Measurements from ENCODE around the gene ZNF664.
A peak's percentile ranks its signal among the peaks of the same experiment; 100 is the strongest.

The ZNF664 gene

DNA sequence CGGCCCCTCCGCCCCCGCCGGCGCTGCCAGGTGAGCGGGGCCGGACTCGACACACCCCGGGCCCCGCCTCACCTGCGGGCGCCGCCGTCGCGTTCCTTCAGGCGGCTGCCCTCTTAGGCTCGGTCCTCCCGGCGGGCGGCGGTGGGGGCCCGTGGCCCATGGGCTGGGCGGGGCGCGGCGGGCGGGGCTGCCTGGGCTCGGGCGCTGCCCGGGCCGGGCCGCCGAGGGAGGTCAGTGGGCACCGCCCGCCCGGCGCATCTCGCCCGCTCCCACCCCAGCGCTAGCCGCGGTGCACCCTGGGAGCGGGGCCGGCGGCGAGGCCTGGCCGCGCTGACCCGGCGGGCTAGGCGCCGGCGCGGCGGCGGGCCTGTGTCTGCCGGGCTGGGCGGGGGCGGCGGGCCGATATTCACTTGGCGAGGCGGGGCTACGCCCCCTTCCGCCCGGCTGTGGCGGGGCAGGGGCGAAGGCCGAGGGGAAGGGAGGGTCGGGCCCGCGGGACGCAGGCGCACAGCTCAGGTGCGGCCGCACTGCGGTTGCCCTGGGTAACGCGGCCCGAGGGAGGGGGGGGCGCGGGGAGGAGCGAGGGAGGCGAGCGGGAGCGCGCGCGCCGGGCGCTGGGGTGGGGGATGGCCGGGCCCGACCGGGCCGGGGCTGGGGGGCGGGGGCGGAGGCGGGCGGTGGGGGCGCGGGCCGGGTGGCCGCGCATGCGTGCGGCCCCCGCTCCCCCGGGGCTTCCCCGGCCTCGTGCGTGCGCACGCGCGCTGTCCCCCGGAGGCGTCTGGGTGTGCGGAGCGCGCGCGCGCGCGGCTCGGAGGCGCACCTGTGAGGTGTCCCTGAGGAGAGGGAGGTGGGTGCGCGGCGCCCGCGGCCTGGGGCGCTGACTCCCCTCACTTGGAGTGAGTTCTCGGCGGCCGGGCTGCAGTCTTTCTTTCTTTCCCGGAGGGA lies at the start of gene ZNF664, which contains the start of gene CCDC92:
Gene ZNF664, plus strand, starts transcription at position 759 of the 945 bp plus-strand sequence. CDS start 38,930 bp downstream, outside the sequence.
Gene CCDC92, minus strand, starts transcription at position 375 of the 945 bp plus-strand sequence. CDS start 28,526 bp downstream, outside the sequence.
- DNase-seq (ENCODE audit: low spot score): peak; percentile 84

DNA sequence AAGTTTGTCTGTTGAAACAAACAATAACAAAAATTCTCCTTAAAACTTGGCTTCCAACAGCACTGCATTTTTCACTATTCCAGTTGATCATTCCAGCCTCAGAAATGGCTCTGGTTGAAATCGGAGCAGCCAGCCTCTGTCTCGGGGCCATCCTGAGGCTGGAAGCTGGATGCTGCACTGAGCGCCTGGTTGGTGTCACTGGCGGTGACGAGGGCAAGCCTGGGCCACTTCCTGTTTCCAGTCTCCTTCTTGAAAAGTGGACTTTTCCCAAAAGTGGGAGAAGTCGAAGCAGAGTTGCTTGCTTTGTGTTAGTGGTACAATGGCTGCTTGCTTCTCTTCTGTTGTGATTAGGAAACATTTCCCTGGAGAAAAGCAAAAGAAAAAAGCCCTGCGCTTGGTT lies 49.1 kb upstream of the ZNF664 start:
- no peak for DNase-seq (ENCODE audit: low spot score)

DNA sequence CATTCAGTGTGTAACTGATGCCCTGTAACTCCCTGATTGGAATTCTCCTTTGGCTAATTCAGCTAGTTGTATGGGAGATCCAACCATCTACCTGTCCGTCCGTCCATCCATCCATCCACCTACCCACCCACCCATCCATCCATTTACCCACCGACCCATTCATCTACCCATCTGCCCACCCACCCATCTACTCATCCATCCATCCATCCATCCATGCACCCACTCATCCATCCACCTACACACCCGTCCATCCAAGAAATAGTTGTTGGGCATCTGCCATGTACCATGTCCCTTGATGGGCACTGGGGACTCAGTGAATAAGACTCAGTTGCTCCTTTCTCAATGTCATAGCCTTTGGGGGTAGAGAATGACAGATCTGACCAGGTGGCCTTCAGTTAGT lies 48.5 kb upstream of the ZNF664 start:
- DNase-seq (ENCODE audit: low spot score): no peak

DNA sequence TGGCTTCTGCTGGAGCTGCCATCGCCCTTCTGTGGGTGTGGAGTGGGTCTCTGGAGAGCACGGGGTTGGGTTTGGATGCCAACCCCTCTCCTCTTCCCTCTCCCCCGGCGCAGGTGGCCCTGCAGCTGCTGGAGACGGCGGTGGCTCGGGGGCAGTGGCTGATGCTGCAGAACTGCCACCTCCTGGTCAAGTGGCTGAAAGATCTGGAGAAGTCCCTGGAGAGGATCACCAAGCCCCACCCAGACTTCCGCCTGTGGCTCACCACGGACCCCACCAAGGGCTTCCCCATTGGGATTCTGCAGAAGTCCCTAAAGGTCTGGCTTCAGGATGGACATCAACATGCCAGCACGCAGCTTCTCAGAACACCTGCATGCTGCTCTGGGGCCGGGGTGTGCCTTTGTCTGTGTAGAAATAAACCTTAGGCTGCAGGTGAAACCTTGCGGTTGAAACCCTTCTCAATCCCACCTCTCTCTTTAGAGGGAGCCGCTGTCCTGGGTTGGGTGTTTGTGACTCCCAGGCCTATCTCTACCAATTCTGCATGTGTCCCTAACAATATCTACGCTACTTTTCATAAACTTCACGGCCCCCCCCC lies 44.6 kb upstream of the ZNF664 start:
- no peak for DNase-seq (ENCODE audit: low spot score)

DNA sequence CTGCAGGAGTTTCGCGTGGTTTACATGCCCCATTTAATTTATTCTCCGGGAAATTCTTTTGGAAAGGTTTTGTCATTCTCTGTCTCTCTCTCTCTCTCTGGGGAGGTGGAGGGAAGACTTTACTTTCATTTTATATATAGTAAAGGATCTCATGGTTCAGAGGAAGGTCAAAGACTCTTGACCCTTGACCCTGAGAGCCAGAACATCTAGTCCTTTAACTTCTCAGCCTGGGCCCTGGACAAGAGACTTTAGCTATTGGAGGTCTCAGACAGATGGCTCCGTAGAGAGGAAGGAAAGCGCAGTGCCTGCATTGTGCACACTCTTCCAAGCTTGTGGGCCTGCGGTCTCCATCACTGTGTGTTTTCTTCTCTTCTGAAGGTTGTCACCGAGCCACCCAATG lies 44.1 kb upstream of the ZNF664 start:
- no peak for DNase-seq (ENCODE audit: low spot score)

DNA sequence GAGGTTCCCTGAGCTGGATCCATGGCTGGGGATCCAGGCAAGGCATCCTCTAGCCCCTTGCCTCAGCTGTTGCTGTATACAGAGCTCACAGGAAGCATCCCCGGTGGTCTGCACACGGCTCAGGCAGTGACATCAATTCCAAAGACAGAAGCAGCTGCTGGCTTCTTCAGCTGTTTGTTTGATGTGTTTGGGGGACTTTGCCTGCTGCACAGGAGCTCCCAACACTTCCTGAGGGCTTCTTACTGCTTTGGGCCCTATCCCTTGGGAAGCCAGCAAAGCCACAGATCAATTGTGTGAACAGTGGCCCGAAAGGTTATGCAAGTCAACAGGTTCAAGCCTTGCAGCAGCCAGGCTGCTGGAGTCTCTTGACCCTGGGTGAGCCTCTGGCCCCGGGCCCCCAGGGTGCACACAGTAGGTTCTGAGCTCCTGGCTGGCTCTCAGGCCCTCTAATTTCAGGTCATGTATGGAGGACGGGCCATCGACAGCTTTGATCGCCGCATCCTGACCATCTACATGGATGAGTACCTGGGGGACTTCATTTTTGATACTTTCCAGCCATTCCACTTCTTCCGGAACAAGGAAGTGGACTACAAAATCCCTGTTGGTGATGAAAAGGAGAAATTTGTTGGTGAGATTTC lies 43.0 kb upstream of the ZNF664 start:
- DNase-seq (ENCODE audit: low spot score): no peak

DNA sequence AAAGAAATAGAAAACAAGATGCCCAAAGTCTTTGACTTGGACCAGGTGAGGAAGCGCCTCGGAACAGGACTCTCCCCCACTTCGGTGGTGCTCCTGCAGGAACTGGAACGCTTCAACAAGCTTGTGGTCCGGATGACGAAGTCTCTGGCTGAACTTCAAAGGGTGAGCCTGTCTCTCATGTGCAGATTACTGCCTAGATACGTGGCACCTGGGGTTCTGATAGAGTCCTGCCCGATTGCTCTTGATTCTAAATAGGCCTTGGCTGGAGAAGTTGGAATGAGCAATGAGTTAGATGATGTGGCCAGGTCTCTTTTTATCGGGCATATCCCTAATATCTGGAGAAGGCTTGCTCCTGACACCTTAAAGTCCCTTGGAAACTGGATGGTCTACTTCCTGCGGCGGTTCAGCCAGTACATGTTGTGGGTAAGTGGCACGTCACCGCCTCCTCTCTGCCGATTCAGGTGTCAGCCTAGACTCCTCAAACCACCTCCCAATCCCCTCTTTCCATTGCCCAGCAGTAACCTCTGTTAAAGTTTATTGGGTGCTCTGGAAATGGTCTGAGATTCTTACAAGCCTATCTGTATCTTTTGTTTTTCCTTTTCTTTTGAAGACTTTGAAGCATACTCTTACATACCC lies 41.2 kb upstream of the ZNF664 start:
- DNase-seq (ENCODE audit: low spot score): no peak

DNA sequence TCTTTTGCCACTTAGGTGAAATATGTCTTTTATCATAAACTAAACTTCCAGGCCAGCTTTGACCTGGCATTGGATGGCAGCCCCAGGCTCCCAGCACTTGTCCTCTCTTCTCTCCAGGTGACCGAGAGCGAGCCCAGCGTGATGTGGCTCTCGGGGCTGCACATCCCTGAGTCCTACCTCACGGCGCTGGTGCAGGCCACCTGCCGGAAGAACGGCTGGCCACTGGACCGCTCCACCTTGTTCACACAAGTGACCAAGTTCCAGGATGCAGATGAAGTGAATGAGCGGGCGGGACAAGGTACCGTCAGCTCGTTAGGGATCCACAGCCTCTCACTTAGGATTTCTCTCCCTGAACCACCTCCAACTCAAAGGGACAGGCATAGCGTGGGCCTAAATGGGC lies 39.8 kb upstream of the ZNF664 start:
- DNase-seq (ENCODE audit: low spot score): no peak

DNA sequence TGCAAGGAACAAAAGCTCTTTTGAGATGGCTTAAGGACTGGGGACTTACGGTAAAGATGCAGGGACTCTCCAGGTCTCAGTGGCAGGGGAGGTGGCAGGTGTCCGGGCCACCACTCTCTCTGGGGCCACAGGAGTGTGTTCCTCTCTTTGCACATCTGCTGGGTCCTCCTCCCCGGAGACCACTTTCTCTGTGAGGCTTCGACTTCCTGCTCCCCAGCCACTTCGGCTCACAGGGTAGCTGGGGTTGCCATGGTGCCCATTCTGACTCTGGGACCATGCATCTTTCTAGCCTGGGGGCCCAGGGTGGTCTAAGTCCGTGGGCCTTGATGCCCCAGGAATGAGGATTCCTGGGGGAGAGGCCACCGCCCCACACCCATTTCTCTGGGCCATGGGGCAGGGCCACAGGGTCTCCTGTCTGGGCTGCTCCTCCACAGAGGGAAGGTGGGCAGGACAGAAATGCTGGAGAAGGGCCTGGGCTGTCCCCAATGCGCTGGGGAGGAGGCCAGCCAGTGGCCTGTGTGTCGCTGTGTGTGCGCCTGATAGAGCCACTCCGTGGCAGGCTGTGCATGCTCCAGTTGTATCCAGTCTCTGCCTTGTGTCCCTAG lies 38.9 kb upstream of the ZNF664 start:
- DNase-seq (ENCODE audit: low spot score): no peak

DNA sequence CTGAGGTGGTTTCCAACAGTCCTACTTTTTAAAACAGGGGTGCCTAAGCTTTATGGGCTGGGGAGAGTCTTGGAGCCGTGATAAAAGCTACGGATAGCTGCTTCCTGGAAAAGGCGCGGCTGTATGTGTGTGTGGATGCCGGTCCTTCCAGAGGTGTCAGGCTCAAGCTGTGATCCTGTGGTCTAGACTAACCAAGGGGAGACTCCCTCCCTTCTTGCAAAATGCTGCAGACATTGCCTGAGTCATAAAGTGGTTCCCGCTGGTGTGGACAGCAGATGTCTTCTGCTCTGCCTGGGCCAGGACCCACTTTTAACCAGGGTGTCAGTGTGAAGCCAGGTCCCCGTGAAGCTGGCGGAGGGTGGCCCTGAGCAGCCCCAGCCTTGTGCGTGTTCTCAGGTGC lies 38.2 kb upstream of the ZNF664 start:
- DNase-seq (ENCODE audit: low spot score): no peak

DNA sequence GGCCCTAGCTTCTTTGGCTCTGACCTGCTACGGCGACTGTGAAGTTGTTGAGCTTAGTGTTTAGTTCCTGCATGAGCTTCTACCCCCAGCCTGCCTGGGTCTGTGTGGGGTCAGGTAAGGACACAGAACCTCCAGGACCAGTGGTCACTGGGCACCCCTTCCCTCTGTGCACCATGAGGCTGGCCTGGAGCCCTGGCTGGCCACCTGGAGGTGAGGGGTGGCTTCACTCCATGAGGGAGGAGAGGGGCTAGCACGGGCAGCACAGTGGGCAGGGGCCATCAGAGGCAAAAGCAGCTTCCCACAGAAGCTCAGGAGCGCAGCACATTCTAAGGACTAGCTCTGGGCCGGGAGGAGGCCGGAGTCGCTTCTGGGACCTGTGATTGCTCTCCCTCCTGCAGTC lies 37.1 kb upstream of the ZNF664 start:
- no peak for DNase-seq (ENCODE audit: low spot score)

DNA sequence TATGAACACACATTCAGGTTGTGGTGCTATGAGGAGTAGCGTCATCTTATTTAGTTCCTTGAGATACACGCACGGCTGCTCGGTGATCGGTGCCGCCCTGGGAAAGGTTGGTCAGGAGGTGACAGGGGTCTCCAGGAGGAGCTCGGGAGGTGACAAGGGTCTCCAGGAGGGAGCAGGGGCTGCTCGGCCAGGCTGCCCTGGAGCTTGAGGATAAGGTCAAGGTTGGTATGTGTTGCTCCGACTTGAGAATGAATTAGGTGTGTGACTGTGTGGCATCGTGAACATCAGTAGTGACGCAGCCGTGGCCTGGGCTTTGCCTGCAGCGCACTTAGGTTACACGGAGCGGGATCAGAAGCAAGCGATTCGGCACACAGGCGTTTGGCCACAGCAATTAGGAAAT lies 36.5 kb upstream of the ZNF664 start:
- no peak for DNase-seq (ENCODE audit: low spot score)

DNA sequence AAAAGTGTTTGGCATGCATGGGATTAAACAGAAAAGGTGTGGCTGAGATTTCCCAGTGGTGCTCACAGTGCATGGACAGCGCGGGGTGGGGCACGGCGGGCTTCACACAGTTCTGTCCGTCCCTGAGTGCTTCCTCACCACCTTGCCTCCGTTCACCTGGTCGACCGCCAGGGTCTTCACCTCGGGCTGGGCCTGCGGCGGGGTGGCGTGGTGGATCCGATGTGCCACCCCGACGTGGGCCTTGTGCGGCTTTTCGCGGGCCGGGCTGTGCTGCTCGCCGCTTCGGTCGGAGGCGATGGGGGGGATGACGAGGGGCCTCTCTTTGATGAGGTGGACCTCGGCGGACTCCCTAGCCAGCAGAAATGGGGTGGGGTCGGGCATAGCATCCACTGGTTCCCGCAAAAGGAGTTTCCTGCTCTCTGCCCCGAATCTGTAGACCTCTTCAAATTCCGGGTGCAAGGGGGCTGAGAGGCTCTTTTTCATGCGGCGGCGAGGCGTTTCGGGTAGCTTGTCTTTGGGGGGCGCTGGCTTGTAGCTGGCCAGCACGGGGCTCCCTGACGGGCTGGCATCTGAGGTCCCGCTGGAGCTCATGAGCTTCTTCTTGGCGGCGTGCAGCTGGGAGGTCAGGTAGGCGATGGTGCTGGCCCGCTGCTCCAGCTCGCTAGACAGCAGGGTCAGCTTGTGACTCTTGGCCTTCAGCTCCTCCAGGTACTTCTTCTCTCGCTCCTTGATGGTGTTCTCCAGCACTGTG lies 35.9 kb upstream of the ZNF664 start:
- no peak for DNase-seq (ENCODE audit: low spot score)

DNA sequence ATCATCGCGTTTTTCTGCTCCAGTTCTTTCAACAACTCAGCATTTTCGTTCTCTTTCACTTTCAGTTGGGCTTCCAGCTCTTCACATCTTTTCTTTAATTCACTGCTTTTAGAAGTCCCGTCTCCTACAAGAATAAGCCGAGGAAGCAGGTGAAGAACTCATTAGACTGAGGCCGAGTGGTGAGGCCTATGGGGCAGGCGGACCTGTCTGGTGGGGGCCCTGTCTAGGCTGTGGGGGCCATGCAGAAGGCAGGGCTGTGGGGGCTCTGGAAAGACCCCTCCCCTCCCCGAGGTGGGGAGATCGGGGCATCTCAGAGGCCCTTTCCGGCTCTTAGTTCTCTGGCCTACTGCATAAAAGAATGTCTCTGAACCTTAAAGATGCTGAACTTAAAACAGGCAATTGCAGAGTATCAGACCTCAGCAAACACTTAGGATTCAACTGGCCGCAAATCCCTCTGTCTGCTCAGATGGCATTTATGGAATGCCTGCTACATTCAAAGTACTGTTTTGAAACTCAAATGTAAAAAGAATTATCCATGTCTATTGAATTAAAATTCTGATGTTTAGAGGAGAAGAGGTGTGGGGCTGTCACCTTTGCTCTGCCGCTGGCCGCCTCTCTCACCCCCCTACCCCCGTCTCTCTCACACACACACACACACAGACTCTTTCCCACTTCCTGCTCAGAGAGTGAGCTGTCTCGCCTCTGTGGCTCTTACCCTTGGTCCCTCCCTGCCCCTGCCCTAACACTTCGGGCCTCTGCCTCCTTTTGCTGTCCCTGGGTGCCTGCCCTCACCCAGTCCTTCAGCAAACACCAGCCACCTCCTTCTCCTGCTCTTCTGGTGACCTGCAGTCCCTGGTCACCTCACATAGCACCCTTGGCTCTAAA lies 35.1 kb upstream of the ZNF664 start:
- no peak for DNase-seq (ENCODE audit: low spot score)

DNA sequence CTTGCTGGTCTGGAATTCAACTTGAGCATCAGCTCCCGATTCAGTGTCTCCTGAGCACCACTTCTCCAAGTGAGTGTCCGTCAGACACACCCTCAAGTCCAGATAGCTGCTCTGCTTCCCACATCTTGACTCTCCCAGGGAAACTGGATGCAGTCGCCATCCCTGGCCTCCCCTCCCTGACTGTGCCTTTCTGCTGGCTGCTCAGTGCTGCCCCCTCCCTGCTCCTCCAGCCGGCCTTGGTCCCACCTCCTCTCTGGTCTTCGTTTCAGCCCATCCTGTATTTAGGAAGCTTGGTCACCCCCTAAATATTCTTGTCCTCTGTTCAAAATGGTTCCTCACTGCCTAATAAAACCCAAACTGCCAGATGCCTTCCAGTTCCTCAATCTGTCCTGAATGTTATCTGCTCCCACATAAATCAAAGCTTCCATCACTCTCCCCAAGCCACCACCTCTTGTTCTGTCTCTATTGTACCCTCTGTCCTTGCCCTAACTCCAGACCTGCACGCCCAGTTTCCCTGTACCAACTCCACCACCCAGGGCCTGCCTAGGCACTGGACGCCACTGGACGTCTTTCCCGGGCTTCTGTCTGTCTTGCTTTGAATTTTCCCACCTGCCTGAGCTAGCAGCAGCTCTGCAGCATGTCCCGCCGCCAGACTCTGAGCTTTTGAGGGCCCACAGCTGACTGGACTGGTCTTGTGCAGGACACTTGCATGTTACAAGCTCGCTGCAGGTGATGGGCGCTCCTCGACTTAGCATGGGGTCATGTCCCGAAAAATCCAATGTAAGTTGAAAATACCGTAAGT lies 34.1 kb upstream of the ZNF664 start:
- DNase-seq (ENCODE audit: low spot score): no peak

DNA sequence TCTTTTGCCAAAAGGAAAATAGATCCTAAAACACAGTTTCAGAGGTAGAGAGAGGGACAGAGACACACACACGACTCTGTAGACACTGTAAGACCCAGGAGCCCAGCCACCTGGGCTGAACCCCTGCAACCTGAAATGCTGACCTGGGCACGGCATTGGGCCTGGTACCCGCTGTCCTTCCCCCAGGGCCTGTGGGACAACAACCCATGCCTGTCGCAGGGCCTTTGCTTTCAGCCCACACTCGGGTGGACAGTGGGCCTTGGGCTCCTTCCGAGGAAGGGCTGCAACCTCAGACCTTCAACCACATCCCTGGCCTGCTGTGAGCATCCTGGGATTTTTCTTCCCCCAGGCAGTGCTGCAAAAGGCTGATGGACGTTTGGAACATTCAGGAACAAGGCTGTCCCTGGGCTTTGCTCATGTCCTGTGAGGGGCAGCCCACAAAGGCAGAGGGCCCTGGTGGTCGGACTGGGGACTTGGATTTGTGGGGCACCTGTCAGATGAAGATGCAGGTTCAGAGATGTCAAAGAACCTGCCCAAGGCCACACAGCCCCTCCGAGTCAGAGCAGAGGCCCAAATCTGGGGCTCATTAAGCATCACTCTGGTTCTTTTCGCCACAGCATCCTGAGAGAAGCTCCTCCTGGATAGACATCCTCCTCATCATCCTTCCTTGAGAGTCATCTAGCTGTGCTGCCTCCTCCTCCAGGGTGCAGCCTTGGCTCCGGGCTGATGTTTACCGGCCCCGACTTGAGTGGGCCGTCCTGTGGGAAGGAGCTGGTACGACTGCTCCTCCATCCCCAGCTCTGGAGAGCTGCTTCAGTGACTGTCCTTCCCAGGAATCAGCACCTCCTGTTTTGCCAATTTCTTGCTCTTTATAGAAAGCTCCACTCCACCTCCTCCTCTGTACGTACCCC lies 33.0 kb upstream of the ZNF664 start:
- DNase-seq (ENCODE audit: low spot score): no peak

DNA sequence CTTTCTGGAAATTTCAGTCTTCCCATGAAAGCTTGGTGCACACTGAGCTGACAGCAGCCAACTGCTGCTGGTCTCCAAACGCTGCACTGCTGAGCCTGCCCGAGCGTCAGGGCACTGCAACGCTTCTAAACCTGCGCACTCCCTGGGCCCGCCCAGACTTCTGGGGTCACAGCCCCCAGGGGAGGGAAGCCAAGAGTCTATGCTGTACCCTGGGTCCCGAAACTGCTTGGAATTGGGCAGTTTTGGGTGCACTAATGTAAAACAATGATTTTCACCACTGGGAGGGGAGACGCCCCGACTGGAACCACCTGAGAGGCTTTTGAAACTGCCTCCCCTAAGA lies 32.4 kb upstream of the ZNF664 start:
- no peak for DNase-seq (ENCODE audit: low spot score)

DNA sequence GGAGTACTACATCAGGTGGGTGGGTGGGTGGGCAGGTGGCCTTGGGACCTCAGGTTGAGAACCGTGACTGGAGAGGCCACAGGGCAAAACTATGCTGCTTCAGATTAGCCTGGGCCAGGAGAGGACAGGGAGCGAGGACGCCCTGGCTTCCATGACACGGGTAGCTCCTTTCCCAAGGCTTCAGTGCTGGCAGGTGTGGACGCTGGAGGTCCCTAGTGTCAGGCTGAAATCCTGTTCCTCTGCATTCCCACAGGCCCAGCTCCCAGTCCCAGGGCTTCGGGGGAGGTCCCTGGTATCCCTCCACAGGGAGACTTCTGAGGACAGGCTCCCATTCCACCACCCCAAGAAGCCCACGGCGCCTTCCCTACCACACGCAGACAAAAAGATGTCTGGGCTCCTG lies 32.0 kb upstream of the ZNF664 start:
- no peak for DNase-seq (ENCODE audit: low spot score)

All from kidney capillary endothelial cell (primary cell).